HG03060 (cell line): ENCODE measurements around the gene DDX47.
"Not testable (repeated sequence)": the region's sequence is repeated elsewhere in the genome, so short reads cannot be mapped to it uniquely, and the experiment has no call there.

ENCODE experiments used
- ATAC-seq: cut with Tn5 transposase; IDR thresholded peaks from one replicate; pipeline ENCODE4 v1.9.1; 2021; ENCODE audit warnings: low read depth, moderate number of reproducible peaks; ENCODE audit not compliant: unreplicated experiment

DDX47 gene

DNA sequence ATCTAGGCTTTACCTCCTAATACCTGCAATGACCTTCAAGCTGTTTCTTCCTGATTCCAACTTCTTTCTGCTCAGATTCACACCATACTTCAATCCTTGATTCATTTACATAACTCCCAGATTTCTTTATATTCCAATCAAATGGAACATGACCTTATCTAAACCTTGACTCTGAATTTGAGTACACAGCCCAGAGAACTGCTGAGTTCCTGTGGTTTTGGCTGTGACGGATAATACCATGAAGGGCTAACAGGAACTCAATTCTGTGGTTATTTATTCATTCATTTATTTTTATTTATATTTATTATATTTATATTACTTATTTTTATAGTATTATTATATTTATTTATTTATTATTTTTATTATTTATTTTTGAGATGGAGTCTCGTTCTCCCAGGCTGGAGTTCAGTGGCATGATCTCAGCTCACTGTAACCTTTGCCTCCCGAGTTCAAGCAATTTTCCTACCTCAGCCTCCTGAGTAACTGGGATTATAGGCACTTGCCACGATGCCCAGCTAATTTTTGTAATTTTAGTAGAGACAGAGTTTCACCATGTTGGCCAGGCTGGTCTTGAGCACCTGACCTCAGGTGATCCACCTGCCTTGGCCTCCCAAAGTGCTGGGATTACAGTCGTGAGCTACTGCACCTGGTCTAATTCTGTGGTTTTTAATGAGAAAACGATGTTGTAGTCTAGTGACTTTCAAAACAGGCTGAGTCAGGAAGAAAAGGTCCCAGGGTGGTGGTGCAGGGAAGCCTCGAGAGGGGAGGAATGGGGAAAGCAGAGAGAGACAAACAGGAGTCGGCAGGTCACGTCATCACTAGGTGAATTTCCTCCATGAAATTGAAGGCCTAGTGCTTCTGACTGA lies 16.0 kb upstream of the DDX47 start:
- no peak for ATAC-seq

DNA sequence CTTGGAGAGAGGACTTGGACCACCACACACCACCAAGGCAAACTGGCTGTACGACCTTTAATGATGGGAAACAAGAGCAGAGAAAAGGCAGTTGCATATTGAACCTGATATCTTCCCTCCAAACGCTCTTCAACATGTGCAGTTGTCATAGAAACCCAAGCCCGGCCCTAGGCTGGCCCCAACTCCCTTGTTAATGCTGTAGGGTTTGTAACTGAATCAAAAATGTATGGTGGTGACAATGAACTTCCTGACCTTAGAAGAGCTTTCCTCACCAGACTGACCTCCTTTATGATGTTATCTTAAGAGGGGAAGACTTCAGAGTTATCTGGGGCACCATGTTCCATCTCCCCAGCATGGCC lies 15.4 kb upstream of the DDX47 start:
- no peak for ATAC-seq

DNA sequence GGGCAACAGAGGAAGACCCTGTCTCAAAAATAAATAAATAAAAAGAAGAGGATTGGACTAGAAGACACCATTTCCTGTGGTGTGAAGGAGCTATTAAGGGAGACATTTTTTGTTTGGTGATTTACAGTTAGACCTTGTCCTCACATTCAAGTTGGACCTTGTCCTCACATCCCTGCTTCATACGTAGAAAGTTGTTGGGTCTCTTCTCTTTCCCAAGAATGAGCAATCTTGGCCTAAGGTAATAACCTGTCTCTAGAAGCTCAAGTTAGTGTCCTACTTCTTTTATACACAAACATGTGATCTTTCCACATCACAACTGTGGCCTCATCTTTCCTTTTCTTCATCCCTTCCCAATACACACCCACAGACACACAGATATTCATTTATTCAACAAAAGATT lies 14.7 kb upstream of the DDX47 start:
- ATAC-seq: no peak

DNA sequence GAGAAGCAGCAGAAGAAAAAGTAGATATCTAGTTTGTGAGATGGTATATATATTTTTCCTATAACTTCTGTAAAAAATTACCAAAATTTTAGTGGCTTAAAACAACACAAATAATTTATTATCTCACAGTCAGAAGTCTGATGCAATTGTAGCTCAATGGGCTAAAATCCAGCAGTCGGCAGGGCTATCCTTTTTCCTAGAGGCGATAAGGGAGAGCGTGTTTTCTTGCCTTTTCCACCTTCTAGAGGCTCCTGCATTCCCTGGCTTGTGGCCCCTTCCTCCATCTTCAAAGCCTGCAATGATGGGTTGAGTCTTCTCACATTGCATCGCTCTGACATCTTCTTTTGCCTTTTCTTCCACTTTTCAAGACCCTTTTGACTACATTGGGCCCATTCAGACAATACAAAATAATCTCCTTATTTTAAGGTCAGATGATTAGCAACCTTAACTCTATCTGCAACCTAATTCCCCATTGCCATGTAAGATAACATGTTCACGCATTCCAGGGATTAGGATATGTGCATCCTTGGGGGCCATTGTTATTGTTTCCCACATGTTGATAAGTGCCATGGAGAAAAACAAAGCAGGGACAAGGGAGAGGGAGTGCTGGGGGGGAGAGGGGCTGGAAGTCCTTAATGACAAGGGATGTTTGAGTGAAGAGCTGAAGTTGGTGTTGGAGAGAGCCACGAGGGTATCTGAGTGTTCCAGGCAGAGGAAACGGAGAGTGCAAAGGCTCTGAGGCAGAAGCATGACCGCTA lies 13.8 kb upstream of the DDX47 start:
- ATAC-seq: no peak

DNA sequence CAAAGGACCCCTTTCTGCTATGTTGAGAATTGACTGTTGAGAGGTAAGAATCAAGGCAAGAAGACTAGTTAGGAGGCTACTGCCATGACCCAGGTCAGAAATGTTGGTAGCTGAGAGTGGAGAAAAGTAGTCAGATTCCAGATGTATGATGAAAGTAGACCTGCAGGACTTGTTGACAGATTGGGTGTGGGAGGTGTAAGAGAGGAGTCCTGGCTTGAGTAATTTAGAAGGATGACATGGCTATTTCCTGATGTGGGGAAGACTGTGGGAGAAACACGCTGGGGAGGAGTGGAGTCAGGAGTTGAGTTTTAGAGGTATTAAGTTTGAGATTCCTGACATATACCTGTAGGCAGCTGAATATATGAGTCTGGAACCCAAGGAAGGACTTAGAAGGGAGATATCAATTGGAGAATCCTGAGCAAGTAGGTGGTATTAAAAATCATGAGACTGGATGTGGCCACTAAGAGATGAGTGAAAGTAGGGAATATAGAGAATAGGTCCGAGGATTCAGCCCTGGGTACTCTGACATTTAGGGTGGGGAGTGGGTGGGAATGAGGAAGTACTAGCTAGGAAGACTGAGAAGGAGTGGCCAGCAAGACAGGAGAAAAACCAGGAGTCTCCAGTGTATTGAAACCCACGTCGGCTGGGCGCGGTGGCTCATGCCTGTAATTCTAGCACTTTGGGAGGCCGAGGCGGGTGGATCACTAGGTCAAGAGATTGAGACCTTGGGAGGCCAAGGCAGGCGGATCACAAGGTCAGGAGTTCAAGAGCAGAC lies 12.6 kb upstream of the DDX47 start:
- no peak for ATAC-seq

DNA sequence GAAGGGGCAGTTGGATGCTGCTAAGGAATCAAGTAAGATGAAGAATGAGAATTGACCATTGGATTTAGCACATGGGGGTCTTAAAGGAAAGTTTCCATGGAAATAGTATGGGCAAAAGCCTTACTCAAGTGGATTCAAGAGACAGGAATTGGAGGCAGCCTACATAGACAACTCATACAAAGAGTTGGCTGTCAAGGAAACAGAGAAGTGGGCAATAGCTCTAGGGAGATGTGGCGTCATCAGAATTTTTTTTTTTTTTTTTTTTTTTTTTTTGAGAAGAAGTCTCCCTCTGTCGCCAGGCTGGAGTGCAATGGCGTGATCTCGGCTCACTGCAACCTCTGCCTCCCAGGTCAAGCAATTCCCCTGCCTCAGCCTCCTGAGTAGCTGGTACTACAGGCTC lies 11.5 kb upstream of the DDX47 start:
- not testable (repeated sequence) for ATAC-seq

DNA sequence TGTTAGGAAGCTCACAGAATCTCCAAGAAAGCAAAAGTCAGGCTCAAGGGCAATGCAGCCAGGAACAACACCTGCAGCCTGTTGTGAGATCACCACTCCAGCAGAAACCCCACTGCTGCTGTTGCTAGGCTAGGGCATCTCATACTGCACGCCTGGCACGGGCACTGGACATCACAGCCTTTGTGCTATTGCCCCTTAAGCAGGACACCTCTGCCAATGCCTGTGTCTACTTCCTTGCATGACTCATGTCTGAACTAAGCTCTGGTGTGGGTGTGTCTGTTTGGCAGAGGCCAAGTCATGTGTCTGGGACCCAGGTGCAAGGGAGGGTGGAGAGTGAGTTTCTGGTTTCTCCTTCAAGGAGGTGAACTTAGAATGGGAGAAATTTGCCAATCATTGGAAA lies 10.0 kb upstream of the DDX47 start:
- peak; percentile 79 for ATAC-seq

DNA sequence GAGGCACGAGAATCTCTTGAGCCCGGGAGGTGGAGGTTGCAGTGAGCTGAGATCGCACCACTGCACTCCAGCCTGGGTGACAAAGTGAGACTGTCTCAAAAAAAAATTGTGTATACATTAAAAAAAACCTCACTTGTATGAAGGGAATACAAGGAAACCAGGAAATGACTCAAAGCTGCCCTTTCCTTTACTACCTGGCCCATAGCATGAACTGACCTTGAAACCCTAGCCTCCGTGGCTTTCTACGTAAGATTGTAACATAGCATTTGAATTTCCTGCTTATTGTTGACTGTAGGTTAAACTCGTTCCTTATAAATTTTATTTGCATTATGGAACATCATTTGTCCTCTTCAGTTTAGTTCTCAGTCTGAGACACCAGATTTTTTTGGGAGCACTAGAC lies 9.1 kb upstream of the DDX47 start:
- ATAC-seq: no peak

DNA sequence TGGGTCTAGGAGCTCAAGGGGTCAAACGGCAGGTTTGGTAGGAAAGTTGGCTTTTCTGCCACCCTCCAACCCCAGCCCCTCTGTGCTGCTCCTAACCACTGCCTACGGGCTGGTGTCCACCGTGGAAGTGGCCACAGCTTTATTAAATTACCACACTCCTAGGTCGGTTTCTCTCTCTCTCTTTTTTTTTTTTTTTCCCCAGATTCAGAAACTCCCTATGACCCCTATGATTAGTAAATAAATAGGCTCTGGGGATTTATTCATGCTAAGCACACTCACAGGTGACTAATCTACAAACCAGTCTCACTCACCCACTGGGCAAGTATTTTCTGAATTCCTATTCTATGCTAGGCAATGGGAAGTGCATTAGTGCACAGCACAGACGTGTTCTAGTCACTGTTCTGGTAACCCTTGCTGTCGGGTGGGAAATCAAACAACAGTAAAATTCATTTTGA lies 8.7 kb upstream of the DDX47 start:
- ATAC-seq: no peak

DNA sequence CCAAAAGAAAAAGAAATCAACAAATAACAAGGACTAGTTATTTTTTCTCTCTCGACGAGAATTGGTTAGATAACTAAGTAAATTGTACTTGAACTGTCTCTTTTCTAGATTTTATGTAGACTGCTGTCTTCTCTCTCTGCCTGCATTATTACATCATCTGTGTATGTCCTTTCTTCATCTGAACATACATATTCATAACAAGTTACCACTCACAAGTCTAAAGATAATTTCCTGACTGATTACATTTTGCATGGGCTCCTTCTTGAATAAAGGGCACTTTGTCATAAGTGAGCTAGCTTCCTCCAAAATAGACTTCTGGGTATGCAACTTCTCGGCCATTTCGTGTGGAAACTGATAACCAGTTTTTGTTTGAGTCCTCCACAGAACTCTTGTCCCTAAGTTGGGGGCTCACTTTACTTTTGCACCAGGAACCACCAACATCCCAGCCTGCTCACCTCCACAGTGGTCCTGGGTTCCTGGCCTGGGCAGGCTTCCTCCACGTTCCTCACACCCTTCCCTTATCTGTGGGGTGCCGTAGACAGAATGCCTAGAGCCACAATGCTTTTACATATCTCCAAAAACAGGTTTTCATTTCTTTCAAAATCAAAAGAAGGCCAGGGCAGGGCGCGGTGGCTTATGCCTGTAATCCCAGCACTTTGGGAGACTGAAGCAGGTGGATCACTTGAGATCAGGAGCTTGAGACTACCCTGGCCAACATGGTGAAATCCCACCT lies 6.2 kb upstream of the DDX47 start:
- no peak for ATAC-seq

DNA sequence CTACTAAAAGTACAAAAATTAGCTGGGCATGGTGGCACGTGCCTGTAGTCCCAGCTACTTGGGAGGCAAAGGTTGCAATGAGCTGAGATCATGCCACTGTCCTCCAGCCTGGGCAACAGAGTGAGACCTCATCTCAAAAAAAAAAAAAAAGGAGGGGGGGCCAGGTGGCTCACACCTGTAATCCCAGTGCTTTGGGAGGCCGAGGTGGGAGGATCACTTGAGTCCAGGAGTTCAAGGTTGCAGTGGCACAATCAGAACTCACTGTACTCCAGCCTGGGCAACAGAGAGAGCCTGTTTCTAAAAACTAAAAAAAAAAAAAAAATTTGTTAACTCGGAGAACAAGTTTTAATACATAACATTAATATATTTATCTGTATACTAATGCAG lies 5.6 kb upstream of the DDX47 start:
- not testable (repeated sequence) for ATAC-seq

DNA sequence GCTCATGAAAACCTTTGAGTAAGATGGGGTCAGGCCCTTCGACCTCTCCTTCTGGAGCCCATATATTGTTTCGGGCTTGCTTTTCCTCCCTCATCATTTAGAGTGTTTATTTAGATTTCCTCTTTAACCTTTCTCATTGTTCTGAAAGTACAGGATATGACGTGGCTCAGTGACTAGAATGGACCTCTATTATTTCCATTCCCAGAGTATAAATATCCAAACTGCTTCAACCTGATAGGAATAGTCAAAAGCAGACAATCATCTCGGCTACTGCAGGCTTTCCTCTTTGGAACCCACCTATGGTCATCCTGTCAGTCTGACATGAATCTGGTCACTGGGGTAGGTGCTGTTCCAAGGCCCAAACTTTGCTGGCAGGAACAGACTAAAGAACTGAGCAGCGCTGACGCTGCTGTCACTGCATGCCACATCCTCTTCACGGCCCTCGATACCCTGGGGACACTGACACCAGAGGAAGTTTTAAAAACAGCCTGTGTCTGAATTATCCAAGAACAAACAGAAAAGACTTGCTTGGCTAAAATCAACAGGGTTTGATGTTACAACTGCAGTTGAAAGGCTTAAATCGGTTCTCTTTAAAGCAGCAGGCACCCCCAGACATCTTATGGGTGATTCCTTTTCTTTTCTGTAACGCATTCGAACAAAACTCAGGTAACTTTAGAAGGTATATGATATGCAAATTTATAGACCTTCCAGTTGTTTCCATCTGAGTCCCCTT lies 5.0 kb upstream of the DDX47 start:
- peak; percentile 33 for ATAC-seq

DNA sequence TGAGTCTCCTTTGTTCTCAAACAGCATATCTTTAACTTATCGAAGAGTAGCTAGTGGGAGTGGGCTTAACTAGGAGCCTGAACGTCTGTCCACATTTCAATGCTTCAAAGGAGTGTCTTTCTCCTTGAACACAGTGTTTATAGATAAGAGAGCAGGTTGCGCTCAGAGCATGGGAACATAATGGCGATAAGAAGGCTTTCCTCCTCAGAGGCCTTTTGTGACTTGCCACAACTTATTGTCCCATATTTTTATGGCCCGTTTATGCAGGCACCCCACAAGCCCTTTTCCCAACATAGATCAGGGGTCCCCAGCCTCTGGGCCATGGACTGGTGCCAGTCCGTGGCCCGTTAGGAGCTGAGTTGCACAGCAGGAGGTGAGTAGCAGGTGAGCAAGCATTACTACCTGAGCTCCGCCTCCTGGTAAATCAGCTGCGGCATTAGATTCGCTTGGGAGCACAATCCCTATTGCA lies 2.6 kb upstream of the DDX47 start:
- ATAC-seq: no peak

DNA sequence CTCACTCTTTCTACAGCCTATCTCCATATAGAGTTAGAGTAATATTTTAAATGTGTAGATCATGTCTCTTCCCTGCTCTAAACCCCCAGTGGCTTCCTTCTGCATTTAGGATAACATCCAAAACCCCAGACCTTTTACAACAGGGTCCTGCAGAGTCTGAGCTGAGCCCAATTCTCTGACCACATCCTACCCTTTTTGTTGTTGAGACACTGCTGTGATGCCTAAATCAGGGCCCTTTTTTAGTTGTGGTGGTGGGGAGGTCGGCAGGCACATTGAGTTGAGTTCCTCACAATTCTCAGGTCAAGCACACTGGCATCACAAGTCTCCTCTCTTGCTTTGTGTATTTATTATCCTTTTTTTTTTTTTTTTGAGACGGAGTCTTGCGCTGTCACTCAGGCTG lies 1.8 kb upstream of the DDX47 start:
- ATAC-seq: no peak

DNA sequence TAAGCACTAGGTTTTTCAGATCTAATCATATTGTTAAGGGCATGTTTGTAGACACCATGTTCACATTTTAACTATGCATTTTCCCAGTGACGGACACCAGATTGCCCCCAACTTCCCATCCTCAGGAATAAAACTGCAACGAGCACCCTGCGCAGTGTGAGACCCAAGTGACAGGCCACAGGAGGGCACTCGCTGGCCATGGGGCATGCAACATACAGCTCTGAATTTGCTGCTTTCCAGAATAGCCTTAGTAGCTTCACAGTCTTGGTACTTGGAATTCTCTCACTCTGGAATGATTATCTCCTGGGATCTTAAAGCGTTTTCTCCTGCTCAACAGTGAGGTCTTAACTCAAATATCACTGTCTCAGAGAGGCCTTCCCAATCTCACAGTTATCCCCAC lies 972 bp upstream of the DDX47 start:
- no peak for ATAC-seq

DNA sequence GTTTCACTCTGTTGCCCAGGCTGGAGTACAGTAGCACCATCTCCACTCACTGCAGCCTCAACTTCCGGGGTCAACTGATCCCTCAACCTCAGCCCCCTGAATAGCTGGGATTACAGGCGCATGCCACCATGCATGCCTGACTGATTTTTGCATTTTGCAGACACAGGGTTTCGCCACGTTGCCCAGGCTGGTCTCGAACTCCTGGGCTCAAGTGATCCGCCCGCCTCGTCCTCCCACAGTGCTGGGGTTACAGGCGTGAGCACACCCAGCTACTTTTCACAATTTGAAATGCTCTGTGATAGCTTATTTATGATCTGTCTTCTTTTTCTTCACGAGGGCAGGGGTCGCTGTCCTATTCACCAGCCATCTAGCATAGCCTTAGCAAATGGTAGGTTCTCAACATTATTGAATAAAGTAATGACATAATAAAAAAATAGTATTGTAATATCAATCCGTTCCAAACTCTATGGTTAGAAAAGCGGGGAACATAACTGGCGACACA lies 477 bp upstream of the DDX47 start:
- no peak for ATAC-seq

DNA sequence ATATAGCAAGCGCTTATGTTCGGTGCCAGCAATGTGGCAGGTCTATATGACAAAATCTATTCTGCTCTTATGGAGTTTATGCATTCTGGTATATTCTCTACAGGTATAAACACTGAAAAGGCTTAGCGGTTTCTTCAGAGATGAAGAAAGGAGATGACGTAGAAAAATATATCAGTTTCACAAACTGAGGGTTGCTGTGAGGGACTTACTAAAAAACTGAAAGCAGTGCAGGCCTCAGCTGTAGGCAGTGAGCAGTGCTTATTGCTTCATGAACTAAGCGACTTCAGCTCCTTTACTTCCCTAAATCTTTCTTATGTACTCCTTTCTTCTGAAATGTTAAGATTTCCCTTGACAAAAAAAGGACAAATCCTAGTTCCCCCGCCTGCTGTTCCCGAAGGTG lies 4.5 kb downstream of the DDX47 start:
- ATAC-seq: no peak

DNA sequence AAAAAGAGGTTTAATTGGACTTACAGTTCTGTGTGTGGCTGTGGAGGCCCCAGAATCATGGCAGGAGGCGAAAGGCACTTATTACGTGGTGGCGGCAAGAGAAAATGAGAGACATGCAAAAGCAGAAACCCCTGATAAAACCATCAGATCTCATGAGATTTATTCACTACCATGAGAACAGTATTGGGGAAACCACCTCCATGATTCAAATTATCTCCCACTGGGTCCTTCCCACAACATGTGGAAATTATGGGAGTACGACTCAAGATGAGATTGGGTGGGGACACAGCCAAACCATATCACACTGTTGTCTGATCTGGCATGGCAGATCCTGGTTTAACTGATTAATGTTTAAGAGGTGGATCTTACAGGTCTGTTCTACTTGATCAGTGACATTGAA lies 5.6 kb downstream of the DDX47 start:
- ATAC-seq: no peak

DNA sequence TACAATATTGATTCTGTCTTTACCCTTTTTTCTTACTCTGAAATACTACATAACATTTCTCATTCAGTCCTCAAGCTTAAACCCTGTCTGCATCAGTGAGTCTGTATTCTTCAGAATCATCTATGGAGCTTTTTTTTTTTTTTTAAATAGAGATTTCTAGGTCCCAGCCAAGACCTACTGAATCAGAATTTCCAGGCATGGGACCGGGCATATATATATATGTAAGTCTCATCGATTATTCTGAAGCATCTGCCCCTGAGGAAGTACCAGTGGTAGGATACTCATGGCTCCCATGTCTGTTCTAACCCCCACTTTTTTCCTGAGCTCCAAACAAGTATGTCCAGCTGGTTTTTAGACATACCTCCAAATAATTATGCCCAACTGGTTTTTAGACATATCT lies 6.1 kb downstream of the DDX47 start:
- ATAC-seq: no peak
